PC-3 (cell line): ENCODE data around the gene KIF20B. TPM values are rescaled to one million over a fixed set of nuclear protein-coding genes. Genes with fewer than 3 reads are reported as not detected.

Source experiments
- ATAC-seq: fragments of 200-7000 bp; cut with Tn5 transposase; 2 replicates; pipeline ENCODE4 v1.9.1; 2020; ENCODE audit warnings: mild to moderate bottlenecking, moderate library complexity
- BruUV-seq: library from RNA; stranded (reverse); fragments of 400-500 nt; replicated peaks from 2 replicates; lab custom pipeline; 2021; lab: Mats Ljungman, UMichigan
- CTCF ChIA-PET: fragments of 300-600 bp; sonication (Branson Sonifier 250); formaldehyde crosslinking; loops from one replicate; lab custom pipeline; 2022; ENCODE audit warnings: antibody characterized with exemption; lab: Charles Lee
- POLR2A ChIA-PET: fragments of 300-600 bp; sonication (Branson Sonifier 250); formaldehyde crosslinking; loops from one replicate; lab custom pipeline; 2022; ENCODE audit warnings: antibody characterized with exemption; ENCODE audit not compliant: unreplicated experiment; lab: Charles Lee
- DNase-seq: peaks from one replicate; pipeline ENCODE4 v3.0.0-alpha.2; 2015
- H2AFZ ChIP-seq: fragments of 300-600 bp; sonication (generic); 2 replicates; pipeline ENCODE4 v1.6.0; 2016; ENCODE audit warnings: antibody characterized with exemption, low read length
- H3F3A ChIP-seq: fragments of 300-600 bp; sonication (generic); one replicate; pipeline ENCODE4 v1.6.0; 2017; ENCODE audit warnings: antibody characterized with exemption, low read length, control low read depth, mild to moderate bottlenecking; ENCODE audit not compliant: unreplicated experiment
- H3K27ac ChIP-seq: fragments of 300-600 bp; sonication (generic); 2 replicates; pipeline ENCODE4 v1.5.1; 2016; ENCODE audit warnings: mild to moderate bottlenecking, low read length
- H3K27me3 ChIP-seq: fragments of 300-600 bp; sonication (generic); 2 replicates; pipeline ENCODE4 v1.6.1; 2016; ENCODE audit warnings: low read length, mixed read lengths
- H3K36me3 ChIP-seq: fragments of 300-600 bp; sonication (generic); 2 replicates; pipeline ENCODE4 v1.6.1; 2016; ENCODE audit warnings: low read depth, mixed run types, low read length, mixed read lengths
- H3K4me1 ChIP-seq: fragments of 300-600 bp; sonication (generic); 2 replicates; pipeline ENCODE4 v1.5.1; 2016; ENCODE audit warnings: low read length; ENCODE audit not compliant: insufficient read depth
- H3K4me2 ChIP-seq: fragments of 300-600 bp; sonication (generic); 2 replicates; pipeline ENCODE4 v1.6.0; 2016; ENCODE audit warnings: low read length
- H3K4me3 ChIP-seq: fragments of 300-600 bp; sonication (generic); 2 replicates; pipeline ENCODE4 v1.5.1; 2016; ENCODE audit warnings: mild to moderate bottlenecking, low read length, mixed read lengths
- H3K79me2 ChIP-seq: fragments of 300-600 bp; sonication (generic); 2 replicates; pipeline ENCODE4 v1.6.1; 2017; ENCODE audit warnings: low read length, mixed read lengths
- H3K9ac ChIP-seq: fragments of 300-600 bp; sonication (generic); 2 replicates; pipeline ENCODE4 v1.6.0; 2016; ENCODE audit warnings: mild to moderate bottlenecking, low read length
- H3K9me2 ChIP-seq: fragments of 300-600 bp; sonication (generic); replicated peaks from 2 replicates; pipeline ENCODE4 v1.6.1; 2016; ENCODE audit warnings: mixed run types, low read length, mixed read lengths
- H3K9me3 ChIP-seq: fragments of 300-600 bp; sonication (generic); 2 replicates; pipeline ENCODE4 v1.6.1; 2016; ENCODE audit warnings: low read length, mixed read lengths
- H4K20me1 ChIP-seq: fragments of 300-600 bp; sonication (generic); 2 replicates; pipeline ENCODE4 v1.6.1; 2016; ENCODE audit warnings: low read length, mixed read lengths
- CTCF ChIP-seq: fragments of 300-600 bp; sonication (generic); conservative IDR thresholded peaks from 2 replicates; pipeline ENCODE4 v1.5.1; 2017; ENCODE audit warnings: antibody characterized with exemption, low read depth, mild to moderate bottlenecking, low read length
- EZH2 ChIP-seq: fragments of 300-600 bp; sonication (generic); IDR thresholded peaks from one replicate; pipeline ENCODE4 v1.6.1; 2017; ENCODE audit warnings: antibody characterized with exemption, mild to moderate bottlenecking, low read length; ENCODE audit not compliant: unreplicated experiment
- EZH2phosphoT487 ChIP-seq: fragments of 300-600 bp; sonication (generic); IDR thresholded peaks from 2 replicates; pipeline ENCODE4 v1.6.1; 2018; ENCODE audit warnings: mild to moderate bottlenecking, antibody characterized with exemption, low read length, borderline replicate concordance
- intact Hi-C: fragments of 100-400 bp; cut with micrococcal nuclease; formaldehyde crosslinking; loops from 2 replicates; pipeline ENCODE4 v1.9.0; 2023
- total RNA-seq: library from RNA; depleted of rRNA; stranded (reverse); fragments of >200 nt; gene quantifications from 2 replicates; pipeline ENCODE4 v1.2.3, GENCODE V29; 2014

The KIF20B gene
- total RNA-seq, 1 experiment from 2014 or later: 12.6 TPM

GRCh38 chr10:89683883-89684282 lies 17.5 kb upstream of the KIF20B start:
- no peak overlapping the region for H3K4me2 ChIP-seq
- H3F3A ChIP-seq: no peaks in the 10 kb centered on the region
- intact Hi-C loops: no loop called here
- DNase-seq (no peak), ATAC-seq (no peak)
- H3K36me3 ChIP-seq: no peaks in the 10 kb centered on the region
- no peak overlapping the region for H3K4me3 ChIP-seq
- POLR2A ChIA-PET: no interaction called here
- H3K27ac ChIP-seq: no peak overlapping the region
- no peaks in the 10 kb centered on the region for H3K27me3 ChIP-seq
- TF ChIP-seq CTCF (no peak), EZH2phosphoT487 (no peak), EZH2 (no peak)
- no peak overlapping the region for H3K9ac ChIP-seq
- no TSS peak for BruUV-seq
- CTCF ChIA-PET: no interaction called here
- no peaks in the 10 kb centered on the region for H3K9me2 ChIP-seq
- no peaks in the 10 kb centered on the region for H4K20me1 ChIP-seq
- H3K9me3 ChIP-seq: no peaks in the 10 kb centered on the region
- no peaks in the 10 kb centered on the region for H3K4me1 ChIP-seq
- H3K79me2 ChIP-seq: no peaks in the 10 kb centered on the region
- no peak overlapping the region for H2AFZ ChIP-seq

GRCh38 chr10:89684604-89685003 lies 16.8 kb upstream of the KIF20B start:
- no peak overlapping the region for H3K4me2 ChIP-seq
- no peaks in the 10 kb centered on the region for H3K79me2 ChIP-seq
- no peaks in the 10 kb centered on the region for H3K36me3 ChIP-seq
- DNase-seq: no peak
- no peaks in the 10 kb centered on the region for H4K20me1 ChIP-seq
- H3K27ac ChIP-seq: no peak overlapping the region
- H2AFZ ChIP-seq: no peak overlapping the region
- POLR2A ChIA-PET: no interaction called here
- TF ChIP-seq CTCF (no peak), EZH2 (no peak), EZH2phosphoT487 (no peak)
- H3K9me3 ChIP-seq: no peaks in the 10 kb centered on the region
- ATAC-seq: no peak
- no peaks in the 10 kb centered on the region for H3K9me2 ChIP-seq
- CTCF ChIA-PET: no interaction called here
- H3K4me3 ChIP-seq: no peak overlapping the region
- no TSS peak for BruUV-seq
- intact Hi-C loops: no loop called here
- H3K27me3 ChIP-seq: no peaks in the 10 kb centered on the region
- H3K4me1 ChIP-seq: no peaks in the 10 kb centered on the region
- H3F3A ChIP-seq: no peaks in the 10 kb centered on the region
- no peak overlapping the region for H3K9ac ChIP-seq

- intact Hi-C loops: no loop called here
- Histone ChIP-seq H3K27me3 (no peaks in the 10 kb centered on the region), H3K9me3 (no peaks in the 10 kb centered on the region), H3K4me2 (no peak overlapping the region), H3K27ac (no peak overlapping the region), H2AFZ (no peak overlapping the region), H4K20me1 (no peaks in the 10 kb centered on the region), H3K36me3 (no peaks in the 10 kb centered on the region), H3K4me1 (no peaks in the 10 kb centered on the region), H3K4me3 (no peak overlapping the region), H3F3A (no peaks in the 10 kb centered on the region), H3K79me2 (no peaks in the 10 kb centered on the region), H3K9ac (no peak overlapping the region), H3K9me2 (no peaks in the 10 kb centered on the region)
- POLR2A ChIA-PET: no interaction called here
- ATAC-seq (no peak), DNase-seq (no peak)
- BruUV-seq: no TSS peak
- CTCF ChIA-PET: no interaction called here
- TF ChIP-seq EZH2phosphoT487: no peak
- no peak for TF ChIP-seq EZH2
- TF ChIP-seq CTCF: no peak
Observed at GRCh38 chr10:89685936-89686335, 15.5 kb upstream of the KIF20B start.
